Measurements from ENCODE around the gene CDKN2D.

DNA sequence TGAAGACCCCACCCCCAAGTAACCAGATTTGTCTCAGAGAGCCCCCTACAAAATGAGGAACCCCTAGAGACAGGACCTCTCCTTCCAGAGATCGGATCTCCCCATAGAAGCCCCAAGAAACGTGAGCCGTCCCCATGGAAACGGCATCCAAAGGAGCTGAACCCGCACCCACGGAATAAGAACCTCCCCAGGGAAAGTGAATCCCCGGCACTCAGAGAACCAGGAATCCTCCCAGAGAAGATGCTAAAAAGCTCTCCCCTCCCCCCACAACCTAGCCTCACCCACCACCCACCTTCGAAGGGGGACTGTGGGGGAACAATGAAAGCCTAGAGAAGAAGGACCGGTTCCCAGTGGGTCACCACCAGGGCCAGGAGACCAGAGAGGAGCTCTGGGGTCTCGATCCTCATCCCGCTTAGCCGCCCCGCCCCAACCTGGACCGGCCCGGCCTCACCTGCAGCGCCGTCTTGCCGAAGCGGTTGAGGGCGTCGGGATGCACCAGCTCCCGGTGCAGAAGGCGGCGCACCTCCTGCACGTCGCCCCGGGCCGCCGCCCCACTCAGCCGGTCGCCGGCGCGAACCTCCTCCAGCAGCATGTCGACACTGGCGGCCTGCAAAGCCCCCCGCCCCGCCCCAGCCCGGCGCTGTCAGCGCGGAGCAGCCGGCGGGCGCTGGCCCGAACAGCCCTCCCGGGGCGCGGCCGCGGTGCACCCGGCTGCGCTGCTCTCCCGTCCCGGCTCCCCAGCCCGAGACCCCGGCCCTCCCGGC, 535 bp downstream of the CDKN2D start:
- TF ChIP-seq, protein P1, sequence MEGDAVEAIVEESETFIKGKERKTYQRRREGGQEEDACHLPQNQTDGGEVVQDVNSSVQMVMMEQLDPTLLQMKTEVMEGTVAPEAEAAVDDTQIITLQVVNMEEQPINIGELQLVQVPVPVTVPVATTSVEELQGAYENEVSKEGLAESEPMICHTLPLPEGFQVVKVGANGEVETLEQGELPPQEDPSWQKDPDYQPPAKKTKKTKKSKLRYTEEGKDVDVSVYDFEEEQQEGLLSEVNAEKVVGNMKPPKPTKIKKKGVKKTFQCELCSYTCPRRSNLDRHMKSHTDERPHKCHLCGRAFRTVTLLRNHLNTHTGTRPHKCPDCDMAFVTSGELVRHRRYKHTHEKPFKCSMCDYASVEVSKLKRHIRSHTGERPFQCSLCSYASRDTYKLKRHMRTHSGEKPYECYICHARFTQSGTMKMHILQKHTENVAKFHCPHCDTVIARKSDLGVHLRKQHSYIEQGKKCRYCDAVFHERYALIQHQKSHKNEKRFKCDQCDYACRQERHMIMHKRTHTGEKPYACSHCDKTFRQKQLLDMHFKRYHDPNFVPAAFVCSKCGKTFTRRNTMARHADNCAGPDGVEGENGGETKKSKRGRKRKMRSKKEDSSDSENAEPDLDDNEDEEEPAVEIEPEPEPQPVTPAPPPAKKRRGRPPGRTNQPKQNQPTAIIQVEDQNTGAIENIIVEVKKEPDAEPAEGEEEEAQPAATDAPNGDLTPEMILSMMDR (IDR thresholded peaks at IDR 0.05; ENCODE audit: low read depth, low read length, poor library complexity, severe bottlenecking) = no peak
- no peak for TF ChIP-seq EZH2phosphoT487 (IDR thresholded peaks at IDR 0.05; ENCODE audit: borderline replicate concordance, low read length)

Measured in DOHH2 (cell line).